ENCODE results near the gene DTX1.

DNA sequence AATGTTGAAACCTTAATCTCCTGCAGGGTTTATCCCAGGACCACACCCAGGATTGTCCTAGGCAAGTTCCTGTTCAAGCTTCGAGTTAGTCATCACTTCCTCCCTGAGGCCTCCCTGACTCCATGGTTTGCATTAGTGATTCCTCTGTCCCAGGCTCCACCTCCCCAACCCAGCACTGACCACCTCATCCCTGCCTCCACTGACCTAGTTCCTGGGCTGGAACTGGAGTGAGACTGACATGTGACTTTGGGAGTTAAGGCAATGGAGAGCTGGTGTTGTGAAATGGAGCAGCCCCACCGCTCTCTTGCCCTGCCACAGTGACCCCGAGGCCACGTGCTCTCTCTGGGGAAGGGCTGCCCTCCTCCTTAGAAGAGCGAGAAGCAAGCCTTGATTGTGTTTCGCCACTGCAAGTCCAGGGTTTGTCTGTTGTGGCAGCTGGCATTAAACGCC lies 15.8 kb upstream of the DTX1 start:
- TF ChIP-seq, protein P1, sequence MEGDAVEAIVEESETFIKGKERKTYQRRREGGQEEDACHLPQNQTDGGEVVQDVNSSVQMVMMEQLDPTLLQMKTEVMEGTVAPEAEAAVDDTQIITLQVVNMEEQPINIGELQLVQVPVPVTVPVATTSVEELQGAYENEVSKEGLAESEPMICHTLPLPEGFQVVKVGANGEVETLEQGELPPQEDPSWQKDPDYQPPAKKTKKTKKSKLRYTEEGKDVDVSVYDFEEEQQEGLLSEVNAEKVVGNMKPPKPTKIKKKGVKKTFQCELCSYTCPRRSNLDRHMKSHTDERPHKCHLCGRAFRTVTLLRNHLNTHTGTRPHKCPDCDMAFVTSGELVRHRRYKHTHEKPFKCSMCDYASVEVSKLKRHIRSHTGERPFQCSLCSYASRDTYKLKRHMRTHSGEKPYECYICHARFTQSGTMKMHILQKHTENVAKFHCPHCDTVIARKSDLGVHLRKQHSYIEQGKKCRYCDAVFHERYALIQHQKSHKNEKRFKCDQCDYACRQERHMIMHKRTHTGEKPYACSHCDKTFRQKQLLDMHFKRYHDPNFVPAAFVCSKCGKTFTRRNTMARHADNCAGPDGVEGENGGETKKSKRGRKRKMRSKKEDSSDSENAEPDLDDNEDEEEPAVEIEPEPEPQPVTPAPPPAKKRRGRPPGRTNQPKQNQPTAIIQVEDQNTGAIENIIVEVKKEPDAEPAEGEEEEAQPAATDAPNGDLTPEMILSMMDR (IDR thresholded peaks at IDR 0.05; ENCODE audit: low read depth, low read length), result no peak
- no peak for TF ChIP-seq POLR2A (IDR thresholded peaks at IDR 0.05; ENCODE audit: extremely low read depth, insufficient read length)
- peak; percentile 82 for TF ChIP-seq MYC (IDR thresholded peaks at IDR 0.05; ENCODE audit: low read depth, low read length)
- TF ChIP-seq, protein P2, sequence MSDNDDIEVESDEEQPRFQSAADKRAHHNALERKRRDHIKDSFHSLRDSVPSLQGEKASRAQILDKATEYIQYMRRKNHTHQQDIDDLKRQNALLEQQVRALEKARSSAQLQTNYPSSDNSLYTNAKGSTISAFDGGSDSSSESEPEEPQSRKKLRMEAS (IDR thresholded peaks at IDR 0.05; ENCODE audit: low read depth, low read length), result peak; percentile 97

All from NB4 (cell line).